Lung (tissue), 12 donors: Measurements from ENCODE around the gene SLC22A23. TPM values are rescaled to one million over a fixed set of nuclear protein-coding genes. Genes with fewer than 3 reads are reported as not detected.

Experiments used
- ATAC-seq: fragments of 200-7000 bp; cut with Tn5 transposase; one replicate; pipeline ENCODE4 v1.9.1; 2020; ENCODE audit warnings: moderate number of reproducible peaks; ENCODE audit not compliant: insufficient read depth, low FRiP score
- DNase-seq, 3 donors: peaks; one replicate each; pipeline ENCODE4 v3.0.0-alpha.2; 2013 to 2017
- H3K27ac ChIP-seq, 2 donors: one replicate each; pipeline ENCODE4 v1.5.1; 2013; ENCODE audit warnings: mild to moderate bottlenecking in 2 of 2, moderate library complexity in 2 of 2, control low read depth in 1 of 2, inconsistent platforms in 1 of 2, low read depth in 1 of 2, low read length in 1 of 2
- H3K27me3 ChIP-seq, 3 donors: one replicate each; pipeline ENCODE4 v1.5.1; 2013; ENCODE audit warnings: low read length in 2 of 3; ENCODE audit not compliant: control insufficient read depth in 3 of 3, insufficient read depth in 3 of 3
- H3K36me3 ChIP-seq, 4 donors: one replicate each; pipeline ENCODE4 v1.5.1; 2013; ENCODE audit warnings: low read length in 4 of 4, mild to moderate bottlenecking in 1 of 4, moderate library complexity in 1 of 4; ENCODE audit not compliant: control insufficient read depth in 4 of 4, insufficient read depth in 4 of 4
- H3K4me1 ChIP-seq, 5 donors: one replicate each; pipeline ENCODE4 v1.5.1; 2013; ENCODE audit warnings: low read length in 5 of 5, mild to moderate bottlenecking in 2 of 5, moderate library complexity in 1 of 5; ENCODE audit not compliant: control insufficient read depth in 5 of 5, insufficient read depth in 5 of 5
- H3K4me3 ChIP-seq: one replicate; pipeline ENCODE4 v1.5.1; 2013; ENCODE audit warnings: mild to moderate bottlenecking, control low read depth, moderate library complexity
- H3K9ac ChIP-seq, 2 donors: one replicate each; pipeline ENCODE4 v1.5.1; 2013; ENCODE audit warnings: low read length in 2 of 2, control low read depth in 1 of 2; ENCODE audit not compliant: insufficient read depth in 1 of 2
- H3K9me3 ChIP-seq, 4 donors: one replicate each; pipeline ENCODE4 v1.5.1; 2013; ENCODE audit warnings: low read length in 3 of 4, mild to moderate bottlenecking in 1 of 4, moderate library complexity in 1 of 4; ENCODE audit not compliant: control insufficient read depth in 4 of 4, insufficient read depth in 3 of 4
- WGBS, 2 donors: extraction: QIAGEN DNeasy Blood & Tissue Kit; methylation state at CpG; one replicate each; pipeline ENCODE4 v1.1.7; 2013; 5-methylcytosine and 5-hydroxymethylcytosine counted together
- polyA plus RNA-seq, 2 donors: library from polyadenylated mRNA; stranded (reverse); fragments of 200-250 nt; gene quantifications; one replicate each; pipeline ENCODE4 v1.2.1, GENCODE V29; 2013
- total RNA-seq, 2 donors: library from RNA; depleted of rRNA in 1 of 2; stranded (reverse); fragments of >200 nt in 1 of 2; gene quantifications; one replicate each; pipeline ENCODE4 v1.2.1, GENCODE V29; 2014 to 2021
- TF ChIP-seq, protein P1 (sequence below): IDR thresholded peaks from 2 replicates; pipeline ENCODE4 v1.5.1; 2012; ENCODE audit warnings: mild to moderate bottlenecking; ENCODE audit errors: control extremely low read depth, extremely low read depth
- donor health status: control.
- donor health status: control.
- donor health status: Bipolar disorder and iron deficiency.
- donor health status: healthy.
- donor health status: DM: yes; HTN: yes; CAD: no.

SLC22A23 gene
- total and polyA plus RNA-seq, 4 donors: 6.6 to 45.6 (median 24.1) TPM

DNA sequence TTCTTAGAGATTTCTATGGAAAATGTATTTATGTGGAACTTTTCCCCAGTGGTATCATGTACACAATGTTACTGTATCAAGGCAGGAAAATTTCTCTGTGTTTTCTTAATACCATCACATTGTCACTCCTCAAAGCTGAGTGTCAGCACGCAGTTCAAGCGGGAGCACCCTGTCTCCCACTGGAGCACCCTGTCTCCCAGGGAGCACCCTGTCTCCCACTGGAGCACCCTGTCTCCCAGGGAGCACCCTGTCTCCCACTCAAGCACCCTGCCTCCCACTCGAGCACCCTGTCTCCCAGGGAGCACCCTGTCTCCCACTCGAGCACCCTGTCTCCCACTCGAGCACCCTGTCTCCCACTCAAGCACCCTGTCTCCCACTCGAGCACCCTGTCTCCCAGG lies 146.8 kb downstream of the SLC22A23 start:
- Histone ChIP-seq H3K27me3 (no peaks in the 10 kb centered on the region), H3K4me1 (peaks cover 0 to 14% (median 7%) of the 10 kb centered on the region in 5 donors), H3K36me3 (peaks cover 0 to 8% (median 3%) of the 10 kb centered on the region in 4 donors), H3K4me3 (no peak overlapping the region), H3K9ac (no peak overlapping the region), H3K27ac (no peak overlapping the region), H3K9me3 (peaks cover 0 to 2% (median 0%) of the 10 kb centered on the region in 4 donors)
- TF ChIP-seq, protein P1, sequence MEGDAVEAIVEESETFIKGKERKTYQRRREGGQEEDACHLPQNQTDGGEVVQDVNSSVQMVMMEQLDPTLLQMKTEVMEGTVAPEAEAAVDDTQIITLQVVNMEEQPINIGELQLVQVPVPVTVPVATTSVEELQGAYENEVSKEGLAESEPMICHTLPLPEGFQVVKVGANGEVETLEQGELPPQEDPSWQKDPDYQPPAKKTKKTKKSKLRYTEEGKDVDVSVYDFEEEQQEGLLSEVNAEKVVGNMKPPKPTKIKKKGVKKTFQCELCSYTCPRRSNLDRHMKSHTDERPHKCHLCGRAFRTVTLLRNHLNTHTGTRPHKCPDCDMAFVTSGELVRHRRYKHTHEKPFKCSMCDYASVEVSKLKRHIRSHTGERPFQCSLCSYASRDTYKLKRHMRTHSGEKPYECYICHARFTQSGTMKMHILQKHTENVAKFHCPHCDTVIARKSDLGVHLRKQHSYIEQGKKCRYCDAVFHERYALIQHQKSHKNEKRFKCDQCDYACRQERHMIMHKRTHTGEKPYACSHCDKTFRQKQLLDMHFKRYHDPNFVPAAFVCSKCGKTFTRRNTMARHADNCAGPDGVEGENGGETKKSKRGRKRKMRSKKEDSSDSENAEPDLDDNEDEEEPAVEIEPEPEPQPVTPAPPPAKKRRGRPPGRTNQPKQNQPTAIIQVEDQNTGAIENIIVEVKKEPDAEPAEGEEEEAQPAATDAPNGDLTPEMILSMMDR: no peak
- WGBS, 2 donors: 71 to 97% methylated on average over 6 of the region's 6 CpGs
- DNase-seq (no peak), ATAC-seq (no peak)

DNA sequence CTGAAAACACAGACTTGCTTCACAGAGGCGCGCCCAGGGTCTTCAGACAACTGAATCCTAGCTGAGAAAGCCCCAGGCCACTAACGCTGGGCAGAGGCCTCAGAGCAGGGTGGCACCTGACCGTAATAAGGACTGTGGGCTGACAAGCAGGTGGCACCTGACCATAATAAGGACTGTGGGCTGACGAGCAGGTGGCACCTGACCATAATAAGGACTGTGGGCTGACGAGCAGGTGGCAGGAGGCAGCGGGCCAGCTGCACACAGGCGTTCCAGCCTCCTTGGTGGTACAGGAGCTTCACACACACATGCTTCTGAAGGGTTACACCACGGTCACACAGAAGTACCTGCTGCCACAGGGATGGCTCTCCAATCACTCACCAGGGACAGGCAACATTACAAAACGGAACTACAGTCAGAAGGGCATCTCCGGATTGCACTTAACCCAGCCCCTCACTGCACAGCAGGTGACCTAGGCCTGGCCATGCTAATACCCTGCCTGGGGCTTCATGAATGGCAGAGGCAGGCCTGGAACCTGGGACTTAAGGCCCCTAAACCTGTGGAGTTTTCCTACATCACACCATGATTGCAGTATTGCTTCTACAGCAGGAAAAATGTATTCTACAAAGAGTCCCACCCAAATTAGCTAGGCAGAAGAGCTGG lies 147.3 kb downstream of the SLC22A23 start:
- peaks cover 0 to 8% (median 3%) of the 10 kb centered on the region in 4 donors for H3K36me3 ChIP-seq
- no peak overlapping the region for H3K9ac ChIP-seq
- peaks cover 0 to 14% (median 7%) of the 10 kb centered on the region in 5 donors for H3K4me1 ChIP-seq
- no peak overlapping the region for H3K4me3 ChIP-seq
- ATAC-seq: no peak
- TF ChIP-seq, protein P1: no peak
- no peak overlapping the region for H3K27ac ChIP-seq
- WGBS, 2 donors: 85 to 92% methylated on average over 11 of the region's 11 CpGs
- DNase-seq: no peak
- H3K9me3 ChIP-seq: peaks cover 0 to 2% (median 0%) of the 10 kb centered on the region in 4 donors
- no peaks in the 10 kb centered on the region for H3K27me3 ChIP-seq

DNA sequence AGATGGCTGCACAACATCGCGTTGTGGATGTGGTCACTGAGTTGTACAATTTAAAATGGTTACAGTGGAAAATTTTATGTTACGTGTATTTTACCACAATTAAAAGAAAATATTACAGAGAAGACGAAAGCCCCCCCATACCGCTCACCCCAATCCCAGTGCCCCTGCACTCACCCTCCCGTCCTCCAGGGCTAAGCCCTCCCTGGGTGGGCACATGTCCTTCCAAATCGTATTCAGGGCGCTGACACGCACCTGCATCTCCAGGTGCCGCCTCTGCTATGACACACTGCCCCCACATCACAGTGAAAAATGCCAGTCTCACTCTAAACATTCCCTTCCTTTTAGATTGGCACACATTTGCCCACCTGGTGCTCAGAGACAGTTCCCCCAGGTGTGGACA lies 148.7 kb downstream of the SLC22A23 start:
- ATAC-seq (no peak), DNase-seq (no peak)
- no peak overlapping the region for H3K4me3 ChIP-seq
- H3K9me3 ChIP-seq: peaks cover 0 to 4% (median 0%) of the 10 kb centered on the region in 4 donors
- TF ChIP-seq, protein P1: no peak
- no peak overlapping the region for H3K9ac ChIP-seq
- no peak overlapping the region for H3K27ac ChIP-seq
- peaks cover 0 to 9% (median 4%) of the 10 kb centered on the region in 5 donors for H3K4me1 ChIP-seq
- peaks cover 0 to 8% (median 3%) of the 10 kb centered on the region in 4 donors for H3K36me3 ChIP-seq
- WGBS, 2 donors: 97 to 99% methylated on average over 10 of the region's 10 CpGs
- no peaks in the 10 kb centered on the region for H3K27me3 ChIP-seq
